GM06990 (cell line): ENCODE results near the gene FHIT.

ENCODE experiments used
- DNase-seq: peaks from one replicate; pipeline ENCODE4 v3.0.0-alpha.2; 2011; ENCODE audit not compliant: insufficient read length; ENCODE audit errors: extremely low read depth
- H3K27me3 ChIP-seq: replicated peaks from 2 replicates; pipeline ENCODE4 v1.6.0; 2011; ENCODE audit warnings: low read length; ENCODE audit not compliant: control insufficient read depth, insufficient read depth
- H3K36me3 ChIP-seq: 2 replicates; pipeline ENCODE4 v1.5.1; 2011; ENCODE audit warnings: low read length; ENCODE audit not compliant: control insufficient read depth, insufficient read depth
- H3K4me3 ChIP-seq: replicated peaks from 2 replicates; pipeline ENCODE4 v1.5.1; 2011; ENCODE audit warnings: low read depth, mild to moderate bottlenecking, control low read depth, low read length
- TF ChIP-seq, protein P1 (sequence below): IDR thresholded peaks from 2 replicates; pipeline ENCODE4 v1.5.1; 2011; ENCODE audit warnings: low read length, control low read depth, mild to moderate bottlenecking, inconsistent platforms; ENCODE audit not compliant: insufficient read depth, poor library complexity, severe bottlenecking

Gene FHIT

DNA sequence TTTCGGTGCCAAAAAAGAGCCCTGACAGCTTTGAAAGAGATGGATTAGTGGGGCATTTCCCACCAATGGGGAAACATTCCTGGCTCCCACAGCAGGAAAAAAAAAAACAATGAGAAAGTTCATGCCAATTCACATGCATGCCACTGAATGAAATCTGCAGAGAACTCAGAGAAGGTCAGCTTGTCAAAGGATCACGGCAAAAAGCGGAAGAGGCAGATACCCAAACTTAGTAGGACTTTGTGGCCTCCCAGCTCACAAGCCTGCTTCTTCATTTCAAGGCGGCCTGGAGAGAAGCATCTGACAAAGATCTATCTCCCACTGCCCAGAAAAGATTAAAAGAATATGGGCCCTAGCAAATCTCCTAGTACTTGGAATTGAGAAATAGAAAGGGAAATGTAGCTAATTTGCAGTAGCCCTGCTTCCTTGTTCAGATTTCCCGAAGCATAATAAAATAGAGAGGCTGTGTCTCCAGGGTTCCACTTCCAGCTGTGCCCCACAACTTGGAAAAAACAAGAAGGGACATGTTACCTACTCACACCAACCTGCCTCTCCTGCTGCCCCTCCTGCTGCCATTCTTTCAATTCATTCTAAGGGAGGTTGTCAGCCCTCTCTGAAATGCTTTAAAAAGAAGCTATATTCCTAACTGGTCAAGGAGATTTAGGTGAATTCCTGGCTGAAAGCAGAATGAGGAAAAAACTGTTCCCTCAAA lies 170.4 kb downstream of the FHIT start:
- no peak for DNase-seq

DNA sequence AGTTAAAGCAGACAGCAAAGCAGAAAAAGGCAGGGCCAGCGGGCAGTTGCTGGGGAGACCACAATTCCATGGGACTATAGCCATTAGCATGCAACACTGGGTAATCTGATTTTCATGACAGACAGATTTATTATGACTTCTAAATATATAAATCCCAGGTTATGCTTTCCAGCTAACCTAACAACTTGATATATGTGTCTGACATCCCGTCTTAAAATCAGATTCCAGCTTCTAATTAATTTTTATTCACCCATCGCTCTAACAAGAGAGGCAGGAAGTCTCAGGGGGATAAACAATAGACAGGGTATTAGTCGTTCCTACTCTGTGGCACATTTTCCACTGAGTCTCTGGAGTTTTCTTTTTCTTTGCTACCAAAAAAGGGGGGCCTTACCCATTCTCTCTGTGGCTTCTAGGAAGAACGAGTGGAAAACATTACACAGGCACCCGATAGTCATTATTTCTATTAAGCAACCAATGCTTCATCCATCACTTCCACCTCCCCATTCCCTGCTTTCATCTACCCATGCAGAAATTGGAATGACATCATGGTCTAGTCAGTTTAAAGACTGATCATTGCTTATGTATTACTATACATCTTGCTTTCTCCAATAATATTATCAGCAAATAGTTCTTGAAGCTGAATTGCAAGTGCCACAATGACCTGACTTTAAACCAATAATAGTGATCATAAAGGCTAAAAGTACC lies 173.1 kb downstream of the FHIT start:
- H3K36me3 ChIP-seq, result no peaks in the 10 kb centered on the region
- TF ChIP-seq, protein P1, sequence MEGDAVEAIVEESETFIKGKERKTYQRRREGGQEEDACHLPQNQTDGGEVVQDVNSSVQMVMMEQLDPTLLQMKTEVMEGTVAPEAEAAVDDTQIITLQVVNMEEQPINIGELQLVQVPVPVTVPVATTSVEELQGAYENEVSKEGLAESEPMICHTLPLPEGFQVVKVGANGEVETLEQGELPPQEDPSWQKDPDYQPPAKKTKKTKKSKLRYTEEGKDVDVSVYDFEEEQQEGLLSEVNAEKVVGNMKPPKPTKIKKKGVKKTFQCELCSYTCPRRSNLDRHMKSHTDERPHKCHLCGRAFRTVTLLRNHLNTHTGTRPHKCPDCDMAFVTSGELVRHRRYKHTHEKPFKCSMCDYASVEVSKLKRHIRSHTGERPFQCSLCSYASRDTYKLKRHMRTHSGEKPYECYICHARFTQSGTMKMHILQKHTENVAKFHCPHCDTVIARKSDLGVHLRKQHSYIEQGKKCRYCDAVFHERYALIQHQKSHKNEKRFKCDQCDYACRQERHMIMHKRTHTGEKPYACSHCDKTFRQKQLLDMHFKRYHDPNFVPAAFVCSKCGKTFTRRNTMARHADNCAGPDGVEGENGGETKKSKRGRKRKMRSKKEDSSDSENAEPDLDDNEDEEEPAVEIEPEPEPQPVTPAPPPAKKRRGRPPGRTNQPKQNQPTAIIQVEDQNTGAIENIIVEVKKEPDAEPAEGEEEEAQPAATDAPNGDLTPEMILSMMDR, result no peak
- no peak for DNase-seq

More for the DNA sequence above, 170.4 kb downstream of the FHIT start:
- TF ChIP-seq, protein P1, result no peak
- no peaks in the 10 kb centered on the region for H3K27me3 ChIP-seq
- H3K36me3 ChIP-seq, result no peaks in the 10 kb centered on the region
- H3K4me3 ChIP-seq, result no peak overlapping the region

DNA sequence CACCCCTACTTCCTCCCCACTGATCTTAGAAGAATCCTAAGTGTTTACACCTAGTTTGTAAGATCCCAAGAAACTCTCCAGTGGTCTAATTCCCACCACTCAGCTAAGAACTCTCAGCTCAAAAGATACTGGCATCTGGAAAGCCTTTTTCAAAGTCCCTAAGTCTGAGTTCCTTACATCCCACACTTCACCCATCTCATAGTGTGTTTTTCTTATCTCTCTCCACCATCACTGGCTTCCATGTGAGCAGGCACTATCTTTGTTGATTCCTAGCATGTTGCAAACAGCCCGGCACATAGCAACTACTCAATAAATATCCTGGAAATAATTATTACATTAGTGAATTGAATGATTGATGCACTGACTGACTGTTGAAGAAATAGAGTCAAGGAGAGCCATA lies 173.7 kb downstream of the FHIT start:
- TF ChIP-seq, protein P1, result no peak
- no peak overlapping the region for H3K4me3 ChIP-seq

More for the DNA sequence above, 173.1 kb downstream of the FHIT start:
- Histone ChIP-seq H3K4me3 (no peak overlapping the region), H3K27me3 (no peaks in the 10 kb centered on the region)

DNA sequence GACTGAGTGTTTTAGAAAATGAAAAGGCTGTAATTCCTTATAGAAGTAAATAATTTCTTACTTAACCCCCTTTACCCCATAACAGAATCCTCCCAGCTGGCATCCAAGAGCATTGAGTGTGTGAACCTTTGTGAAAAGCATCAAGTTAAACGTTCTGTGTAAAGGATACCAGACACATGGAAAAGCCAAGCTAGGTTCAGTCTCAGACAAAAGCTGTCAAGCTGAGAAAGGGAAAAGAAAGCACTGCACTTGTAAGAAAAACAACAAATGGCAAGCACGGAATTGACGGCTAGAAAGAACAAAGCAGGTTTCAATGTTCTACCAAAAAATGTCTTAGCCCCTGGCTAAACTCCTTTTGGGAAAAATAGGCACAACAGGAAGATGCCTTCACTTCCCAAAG lies 176.5 kb downstream of the FHIT start:
- TF ChIP-seq, protein P1, result no peak

More for the DNA sequence above, 173.7 kb downstream of the FHIT start:
- no peak for DNase-seq
- Histone ChIP-seq H3K36me3 (no peaks in the 10 kb centered on the region), H3K27me3 (no peaks in the 10 kb centered on the region)

DNA sequence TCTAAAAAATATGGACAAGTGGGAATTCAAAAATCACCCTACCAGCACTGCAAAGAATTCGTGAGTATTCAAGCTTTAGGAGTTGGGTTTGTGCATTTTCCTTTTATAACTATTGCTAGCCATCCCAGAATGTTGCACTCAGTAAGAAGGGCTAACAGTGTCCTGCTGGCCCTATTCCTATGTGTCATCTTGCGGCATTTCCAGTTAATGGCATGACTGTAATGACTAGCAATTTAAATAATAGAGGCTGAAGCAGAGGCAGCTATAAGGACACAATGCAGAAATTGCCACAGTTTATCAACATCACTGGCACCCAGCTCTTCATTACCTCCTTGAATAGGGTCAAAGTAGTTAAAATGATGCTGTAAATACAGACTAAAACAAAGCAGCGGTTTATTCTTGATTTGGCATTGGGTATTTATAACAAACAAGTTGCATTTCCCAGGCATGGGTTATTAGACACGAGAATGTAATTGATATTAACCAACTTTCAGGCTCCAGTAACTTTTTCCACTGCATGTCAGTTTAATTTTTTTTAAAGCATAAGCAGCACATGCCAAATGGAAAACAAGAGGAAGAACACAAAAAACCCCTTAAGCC lies 177.6 kb downstream of the FHIT start:
- no peak for DNase-seq
- H3K36me3 ChIP-seq, result no peaks in the 10 kb centered on the region
- TF ChIP-seq, protein P1, result no peak
- H3K27me3 ChIP-seq, result no peaks in the 10 kb centered on the region
- H3K4me3 ChIP-seq, result no peak overlapping the region

More for the DNA sequence above, 176.5 kb downstream of the FHIT start:
- H3K36me3 ChIP-seq, result no peaks in the 10 kb centered on the region
- no peaks in the 10 kb centered on the region for H3K27me3 ChIP-seq
- DNase-seq, result no peak
- H3K4me3 ChIP-seq, result no peak overlapping the region
